ENCODE results near the gene ADGRG3. TPM values are rescaled to one million over a fixed set of nuclear protein-coding genes. Genes with fewer than 3 reads are reported as not detected.

Gene ADGRG3
- total and polyA plus RNA-seq, 9 of the 15 experiments (the other 6 are each of a cell fraction or from before 2014, with no cell fraction given) = 0.09 to 0.52 (median 0.14) TPM; not detected in 3

- peak in 1 of 2 experiments; percentile 76; a peak in 1 of 4 replicates for TF ChIP-seq SIN3A (IDR thresholded peaks at IDR 0.05; ENCODE audit: borderline replicate concordance in 2 of 2, control insufficient read depth in 1 of 2, low read depth in 2 of 2, low read length in 2 of 2)
- TF ChIP-seq JUN (IDR thresholded peaks at IDR 0.05; ENCODE audit: borderline replicate concordance, low read depth, low read length) = peak; percentile 25; the same call in 1 of the 2 replicates
- TF ChIP-seq JUN (CRISPR knock-in tag; IDR thresholded peaks at IDR 0.05; ENCODE audit: borderline replicate concordance) = 0 out of 2 replicates have a peak, but pooled peaks have one; percentile 60
- peak; percentile 13 for TF ChIP-seq SAP30 (IDR thresholded peaks at IDR 0.05; ENCODE audit: borderline replicate concordance, insufficient read depth, low read depth, low read length, poor library complexity, severe bottlenecking)
- peak; percentile 84 for TF ChIP-seq MYC (IDR thresholded peaks at IDR 0.05; ENCODE audit: low read depth, low read length)
- no peak for TF ChIP-seq MYC (CRISPR knock-in tag; IDR thresholded peaks at IDR 0.05; ENCODE audit: borderline replicate concordance, low read depth)
- TF ChIP-seq, protein P1, sequence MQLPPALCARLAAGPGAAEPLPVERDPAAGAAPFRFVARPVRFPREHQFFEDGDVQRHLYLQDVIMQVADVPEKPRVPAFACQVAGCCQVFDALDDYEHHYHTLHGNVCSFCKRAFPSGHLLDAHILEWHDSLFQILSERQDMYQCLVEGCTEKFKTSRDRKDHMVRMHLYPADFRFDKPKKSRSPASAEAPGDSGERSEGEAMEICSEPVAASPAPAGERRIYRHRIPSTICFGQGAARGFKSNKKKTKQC (CRISPR knock-in tag; IDR thresholded peaks at IDR 0.05) = no peak
- 0 out of 2 replicates have a peak, but pooled peaks have one; percentile 53 for TF ChIP-seq ZFX (CRISPR knock-in tag; IDR thresholded peaks at IDR 0.05)
- no peak for TF ChIP-seq TAL1 (IDR thresholded peaks at IDR 0.05)
- TF ChIP-seq NRF1 (conservative IDR thresholded peaks at IDR 0.05 in 1 of 2, IDR thresholded peaks at IDR 0.05 in 1 of 2) = 0 out of 4 replicates have a peak, but pooled peaks of 1 of the 2 experiments have one; percentile 15
- no peak for TF ChIP-seq CBFA2T3 (IDR thresholded peaks at IDR 0.05)
- no peak for TF ChIP-seq MECOM (CRISPR knock-in tag; IDR thresholded peaks at IDR 0.05)
- no peak for TF ChIP-seq SP2 (IDR thresholded peaks at IDR 0.05; ENCODE audit: extremely low read depth, low read depth, low read length, poor library complexity, severe bottlenecking)
- TF ChIP-seq FOXA3 (CRISPR knock-in tag; conservative IDR thresholded peaks at IDR 0.05 in 1 of 2, IDR thresholded peaks at IDR 0.05 in 1 of 2) = peak in 1 of 2 experiments; percentile 55; a peak in 2 of 4 replicates
These were observed 68.6 kb downstream of the ADGRG3 start (continued) for GRCh38 chr16:57736419-57737351.
